ENCODE measurements around the gene DNAH3.

GRCh38 chr16:20905576-20905975, 245.1 kb downstream of the DNAH3 start:
- TF ChIP-seq CTCF (conservative IDR thresholded peaks at IDR 0.05; ENCODE audit: low read length) (no peak), EZH2phosphoT487 (IDR thresholded peaks at IDR 0.05; ENCODE audit: borderline replicate concordance) (no peak)

All from Loucy (cell line).